ENCODE data around the gene THAP7. TPM values are rescaled to one million over a fixed set of nuclear protein-coding genes. Genes with fewer than 3 reads are reported as not detected.

THAP7 gene
- total and polyA plus RNA-seq, 9 of the 15 experiments (the other 6 are each of a cell fraction or from before 2014, with no cell fraction given): 7.9 to 263 (median 84.1) TPM

- TF ChIP-seq, protein P1, sequence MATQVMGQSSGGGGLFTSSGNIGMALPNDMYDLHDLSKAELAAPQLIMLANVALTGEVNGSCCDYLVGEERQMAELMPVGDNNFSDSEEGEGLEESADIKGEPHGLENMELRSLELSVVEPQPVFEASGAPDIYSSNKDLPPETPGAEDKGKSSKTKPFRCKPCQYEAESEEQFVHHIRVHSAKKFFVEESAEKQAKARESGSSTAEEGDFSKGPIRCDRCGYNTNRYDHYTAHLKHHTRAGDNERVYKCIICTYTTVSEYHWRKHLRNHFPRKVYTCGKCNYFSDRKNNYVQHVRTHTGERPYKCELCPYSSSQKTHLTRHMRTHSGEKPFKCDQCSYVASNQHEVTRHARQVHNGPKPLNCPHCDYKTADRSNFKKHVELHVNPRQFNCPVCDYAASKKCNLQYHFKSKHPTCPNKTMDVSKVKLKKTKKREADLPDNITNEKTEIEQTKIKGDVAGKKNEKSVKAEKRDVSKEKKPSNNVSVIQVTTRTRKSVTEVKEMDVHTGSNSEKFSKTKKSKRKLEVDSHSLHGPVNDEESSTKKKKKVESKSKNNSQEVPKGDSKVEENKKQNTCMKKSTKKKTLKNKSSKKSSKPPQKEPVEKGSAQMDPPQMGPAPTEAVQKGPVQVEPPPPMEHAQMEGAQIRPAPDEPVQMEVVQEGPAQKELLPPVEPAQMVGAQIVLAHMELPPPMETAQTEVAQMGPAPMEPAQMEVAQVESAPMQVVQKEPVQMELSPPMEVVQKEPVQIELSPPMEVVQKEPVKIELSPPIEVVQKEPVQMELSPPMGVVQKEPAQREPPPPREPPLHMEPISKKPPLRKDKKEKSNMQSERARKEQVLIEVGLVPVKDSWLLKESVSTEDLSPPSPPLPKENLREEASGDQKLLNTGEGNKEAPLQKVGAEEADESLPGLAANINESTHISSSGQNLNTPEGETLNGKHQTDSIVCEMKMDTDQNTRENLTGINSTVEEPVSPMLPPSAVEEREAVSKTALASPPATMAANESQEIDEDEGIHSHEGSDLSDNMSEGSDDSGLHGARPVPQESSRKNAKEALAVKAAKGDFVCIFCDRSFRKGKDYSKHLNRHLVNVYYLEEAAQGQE (IDR thresholded peaks at IDR 0.05; ENCODE audit: borderline replicate concordance): no peak
- TF ChIP-seq, protein P1 (CRISPR knock-in tag; IDR thresholded peaks at IDR 0.05; ENCODE audit: low read depth): 0 out of 2 replicates have a peak, but pooled peaks have one; percentile 47
- TF ChIP-seq TCF7L2 (IDR thresholded peaks at IDR 0.05; ENCODE audit: low read depth, low read length) (peak; percentile 25; the same call in 1 of the 2 replicates), POLR2AphosphoS2 (IDR thresholded peaks at IDR 0.05; ENCODE audit: low read length) (peak; percentile 83; the same call in 1 of the 2 replicates), ID3 (CRISPR knock-in tag; IDR thresholded peaks at IDR 0.05) (no peak), ID3 (tag; IDR thresholded peaks at IDR 0.05) (peak; percentile 59; the same call in 1 of the 2 replicates), ZNF76 (CRISPR knock-in tag; IDR thresholded peaks at IDR 0.05; ENCODE audit: borderline replicate concordance) (0 out of 2 replicates have a peak, but pooled peaks have one; percentile 68), BCLAF1 (IDR thresholded peaks at IDR 0.05; ENCODE audit: borderline replicate concordance in 1 of 2, control insufficient read depth in 1 of 2, low read depth in 2 of 2, low read length in 1 of 2) (no peak), CBX8 (IDR thresholded peaks at IDR 0.05; ENCODE audit: borderline replicate concordance, extremely low read depth, low read depth, low read length, poor library complexity, severe bottlenecking) (no peak), ZBED1 (IDR thresholded peaks at IDR 0.05) (0 out of 2 replicates have a peak, but pooled peaks have one; percentile 50), TAF15 (IDR thresholded peaks at IDR 0.05; ENCODE audit: low read depth, low read length) (peak; percentile 17; the same call in 1 of the 2 replicates)
Measured at GRCh38 chr22:20990184-20991180, 11.4 kb downstream of the THAP7 start (continued).
